NOMO-1 treated with DMSO at 0.1 percent for 48 hours (cell line): ENCODE measurements around the gene FOXN3.

Experiments
- DNase-seq: peaks from one replicate; lab custom pipeline; 2025; ENCODE audit not compliant: unreplicated experiment; lab: John Stamatoyannopoulos, UW

FOXN3 gene

GRCh38 chr14:89366864-89367778 lies 49.9 kb downstream of the FOXN3 start:
- no peak for DNase-seq

- peak; percentile 61 for DNase-seq
Measured at GRCh38 chr14:89365061-89365801, 51.8 kb downstream of the FOXN3 start.

GRCh38 chr14:89364316-89364715 lies 52.7 kb downstream of the FOXN3 start:
- DNase-seq: no peak

GRCh38 chr14:89360277-89360676 lies 56.8 kb downstream of the FOXN3 start:
- no peak for DNase-seq

- DNase-seq: no peak
Measured at GRCh38 chr14:89359477-89360222, 57.4 kb downstream of the FOXN3 start.

GRCh38 chr14:89357655-89358297 lies 59.3 kb downstream of the FOXN3 start:
- peak; percentile 97 for DNase-seq

- DNase-seq: no peak
Measured at GRCh38 chr14:89356927-89357326, 60.1 kb downstream of the FOXN3 start.

- DNase-seq: no peak
Measured at GRCh38 chr14:89356496-89356895, 60.5 kb downstream of the FOXN3 start.

GRCh38 chr14:89353766-89354113 lies 63.3 kb downstream of the FOXN3 start:
- DNase-seq: no peak

GRCh38 chr14:89352976-89353765 lies 63.9 kb downstream of the FOXN3 start:
- DNase-seq: no peak

- peak; percentile 57 for DNase-seq
Measured at GRCh38 chr14:89351516-89352404, 65.3 kb downstream of the FOXN3 start.

- DNase-seq: no peak
Measured at GRCh38 chr14:89351221-89351515, 65.9 kb downstream of the FOXN3 start.

- no peak for DNase-seq
Measured at GRCh38 chr14:89350152-89350551, 66.9 kb downstream of the FOXN3 start.

- no peak for DNase-seq
Measured at GRCh38 chr14:89349171-89350008, 67.6 kb downstream of the FOXN3 start.

- DNase-seq: no peak
Measured at GRCh38 chr14:89348722-89349121, 68.3 kb downstream of the FOXN3 start.

GRCh38 chr14:89347885-89348284 lies 69.1 kb downstream of the FOXN3 start:
- no peak for DNase-seq

- no peak for DNase-seq
Measured at GRCh38 chr14:89344920-89345254, 72.1 kb downstream of the FOXN3 start.

- no peak for DNase-seq
Measured at GRCh38 chr14:89343356-89343755, 73.7 kb downstream of the FOXN3 start.

GRCh38 chr14:89342049-89342448 lies 75.0 kb downstream of the FOXN3 start:
- no peak for DNase-seq
